Gastroesophageal sphincter (tissue), 3 donors: Measurements from ENCODE around the gene SMKR1.

ENCODE experiments used
- CTCF ChIP-seq, 4 experiments: fragments of 200-600 bp in 2 of 4; fragments of 450-650 bp in 2 of 4; sonication (generic) in 1 of 4; IDR thresholded peaks; one replicate each; pipeline ENCODE4 v1.5.1; 2017 to 2019; ENCODE audit warnings: antibody characterized with exemption in 4 of 4, mild to moderate bottlenecking in 2 of 4, moderate library complexity in 2 of 4
- POLR2A ChIP-seq, 2 donors: fragments of 450-650 bp; IDR thresholded peaks; one replicate each; pipeline ENCODE4 v1.6.1; 2017; ENCODE audit warnings: antibody characterized with exemption in 2 of 2, mild to moderate bottlenecking in 2 of 2, moderate library complexity in 1 of 2

- TF ChIP-seq CTCF (IDR thresholded peaks at IDR 0.05) = no peak
- no peak for TF ChIP-seq POLR2A (IDR thresholded peaks at IDR 0.05)
These were observed 22.5 kb upstream of the SMKR1 start for GRCh38 chr7:129479831-129480230.
